ENCODE data around the gene MFSD6.

MFSD6 gene

GRCh38 chr2:190469771-190470170 is 61.6 kb downstream of the MFSD6 start:
- H3K9me3 ChIP-seq (ENCODE audit: control insufficient read depth, low read depth, low read length), result no peaks in the 10 kb centered on the region
- no peaks in the 10 kb centered on the region for H3K4me1 ChIP-seq (ENCODE audit: control insufficient read depth, low read depth, low read length)
- no peak overlapping the region for H3K27ac ChIP-seq (ENCODE audit: low read length)
- no peak overlapping the region for H3K9ac ChIP-seq (ENCODE audit: low read length)
- H3K27me3 ChIP-seq (ENCODE audit: control insufficient read depth, insufficient read depth, low read length), result no peaks in the 10 kb centered on the region
- H3K4me3 ChIP-seq (ENCODE audit: low read length), result no peak overlapping the region
- H3K36me3 ChIP-seq (ENCODE audit: control insufficient read depth, low read depth, low read length), result no peaks in the 10 kb centered on the region

GRCh38 chr2:190470256-190470826 is 62.2 kb downstream of the MFSD6 start:
- Histone ChIP-seq H3K4me1 (ENCODE audit: control insufficient read depth, low read depth, low read length) (no peaks in the 10 kb centered on the region), H3K9ac (ENCODE audit: low read length) (no peak overlapping the region)

GRCh38 chr2:190477661-190478454 is 69.7 kb downstream of the MFSD6 start:
- H3K36me3 ChIP-seq (ENCODE audit: control insufficient read depth, low read depth, low read length), result no peaks in the 10 kb centered on the region
- H3K9ac ChIP-seq (ENCODE audit: low read length), result no peak overlapping the region
- no peaks in the 10 kb centered on the region for H3K27me3 ChIP-seq (ENCODE audit: control insufficient read depth, insufficient read depth, low read length)
- no peak overlapping the region for H3K27ac ChIP-seq (ENCODE audit: low read length)
- no peak overlapping the region for H3K4me3 ChIP-seq (ENCODE audit: low read length)
- H3K9me3 ChIP-seq (ENCODE audit: control insufficient read depth, low read depth, low read length), result no peaks in the 10 kb centered on the region
- H3K4me1 ChIP-seq (ENCODE audit: control insufficient read depth, low read depth, low read length), result no peaks in the 10 kb centered on the region

More at GRCh38 chr2:190470256-190470826, 62.2 kb downstream of the MFSD6 start:
- Histone ChIP-seq H3K27me3 (ENCODE audit: control insufficient read depth, insufficient read depth, low read length) (no peaks in the 10 kb centered on the region), H3K9me3 (ENCODE audit: control insufficient read depth, low read depth, low read length) (no peaks in the 10 kb centered on the region), H3K4me3 (ENCODE audit: low read length) (no peak overlapping the region), H3K27ac (ENCODE audit: low read length) (no peak overlapping the region), H3K36me3 (ENCODE audit: control insufficient read depth, low read depth, low read length) (no peaks in the 10 kb centered on the region)

GRCh38 chr2:190478572-190479195 is 70.5 kb downstream of the MFSD6 start:
- Histone ChIP-seq H3K27ac (ENCODE audit: low read length) (no peak overlapping the region), H3K9me3 (ENCODE audit: control insufficient read depth, low read depth, low read length) (no peaks in the 10 kb centered on the region), H3K36me3 (ENCODE audit: control insufficient read depth, low read depth, low read length) (no peaks in the 10 kb centered on the region), H3K4me3 (ENCODE audit: low read length) (no peak overlapping the region), H3K27me3 (ENCODE audit: control insufficient read depth, insufficient read depth, low read length) (no peaks in the 10 kb centered on the region), H3K9ac (ENCODE audit: low read length) (no peak overlapping the region), H3K4me1 (ENCODE audit: control insufficient read depth, low read depth, low read length) (no peaks in the 10 kb centered on the region)

GRCh38 chr2:190481339-190481738 is 73.2 kb downstream of the MFSD6 start:
- H3K9me3 ChIP-seq (ENCODE audit: control insufficient read depth, low read depth, low read length), result no peaks in the 10 kb centered on the region
- H3K9ac ChIP-seq (ENCODE audit: low read length), result no peak overlapping the region
- H3K36me3 ChIP-seq (ENCODE audit: control insufficient read depth, low read depth, low read length), result no peaks in the 10 kb centered on the region
- no peaks in the 10 kb centered on the region for H3K4me1 ChIP-seq (ENCODE audit: control insufficient read depth, low read depth, low read length)
- no peaks in the 10 kb centered on the region for H3K27me3 ChIP-seq (ENCODE audit: control insufficient read depth, insufficient read depth, low read length)
- H3K27ac ChIP-seq (ENCODE audit: low read length), result no peak overlapping the region
- H3K4me3 ChIP-seq (ENCODE audit: low read length), result no peak overlapping the region

- Histone ChIP-seq H3K36me3 (ENCODE audit: control insufficient read depth, low read depth, low read length) (no peaks in the 10 kb centered on the region), H3K27me3 (ENCODE audit: control insufficient read depth, insufficient read depth, low read length) (no peaks in the 10 kb centered on the region), H3K27ac (ENCODE audit: low read length) (no peak overlapping the region), H3K9ac (ENCODE audit: low read length) (no peak overlapping the region), H3K4me1 (ENCODE audit: control insufficient read depth, low read depth, low read length) (no peaks in the 10 kb centered on the region), H3K4me3 (ENCODE audit: low read length) (no peak overlapping the region), H3K9me3 (ENCODE audit: control insufficient read depth, low read depth, low read length) (no peaks in the 10 kb centered on the region)
Observed at GRCh38 chr2:190482451-190482850, 74.3 kb downstream of the MFSD6 start.

GRCh38 chr2:190486037-190486623 is 78.0 kb downstream of the MFSD6 start:
- Histone ChIP-seq H3K4me3 (ENCODE audit: low read length) (no peak overlapping the region), H3K9me3 (ENCODE audit: control insufficient read depth, low read depth, low read length) (no peaks in the 10 kb centered on the region), H3K9ac (ENCODE audit: low read length) (no peak overlapping the region), H3K27me3 (ENCODE audit: control insufficient read depth, insufficient read depth, low read length) (no peaks in the 10 kb centered on the region), H3K36me3 (ENCODE audit: control insufficient read depth, low read depth, low read length) (no peaks in the 10 kb centered on the region), H3K4me1 (ENCODE audit: control insufficient read depth, low read depth, low read length) (peaks cover 6% of the 10 kb centered on the region), H3K27ac (ENCODE audit: low read length) (no peak overlapping the region)

GRCh38 chr2:190488516-190489233 is 80.5 kb downstream of the MFSD6 start:
- peaks cover 6% of the 10 kb centered on the region for H3K4me1 ChIP-seq (ENCODE audit: control insufficient read depth, low read depth, low read length)
- no peaks in the 10 kb centered on the region for H3K36me3 ChIP-seq (ENCODE audit: control insufficient read depth, low read depth, low read length)
- no peaks in the 10 kb centered on the region for H3K27me3 ChIP-seq (ENCODE audit: control insufficient read depth, insufficient read depth, low read length)
- H3K9me3 ChIP-seq (ENCODE audit: control insufficient read depth, low read depth, low read length), result no peaks in the 10 kb centered on the region
- no peak overlapping the region for H3K9ac ChIP-seq (ENCODE audit: low read length)
- H3K4me3 ChIP-seq (ENCODE audit: low read length), result no peak overlapping the region
- H3K27ac ChIP-seq (ENCODE audit: low read length), result no peak overlapping the region

GRCh38 chr2:190489475-190489874 is 81.3 kb downstream of the MFSD6 start:
- Histone ChIP-seq H3K4me3 (ENCODE audit: low read length) (no peak overlapping the region), H3K9ac (ENCODE audit: low read length) (no peak overlapping the region), H3K4me1 (ENCODE audit: control insufficient read depth, low read depth, low read length) (peaks cover 6% of the 10 kb centered on the region), H3K36me3 (ENCODE audit: control insufficient read depth, low read depth, low read length) (no peaks in the 10 kb centered on the region), H3K27me3 (ENCODE audit: control insufficient read depth, insufficient read depth, low read length) (no peaks in the 10 kb centered on the region), H3K27ac (ENCODE audit: low read length) (no peak overlapping the region), H3K9me3 (ENCODE audit: control insufficient read depth, low read depth, low read length) (no peaks in the 10 kb centered on the region)

- Histone ChIP-seq H3K4me1 (ENCODE audit: control insufficient read depth, low read depth, low read length) (peaks cover 6% of the 10 kb centered on the region), H3K27me3 (ENCODE audit: control insufficient read depth, insufficient read depth, low read length) (no peaks in the 10 kb centered on the region), H3K9ac (ENCODE audit: low read length) (no peak overlapping the region), H3K9me3 (ENCODE audit: control insufficient read depth, low read depth, low read length) (no peaks in the 10 kb centered on the region), H3K36me3 (ENCODE audit: control insufficient read depth, low read depth, low read length) (no peaks in the 10 kb centered on the region), H3K4me3 (ENCODE audit: low read length) (no peak overlapping the region), H3K27ac (ENCODE audit: low read length) (no peak overlapping the region)
Observed at GRCh38 chr2:190490502-190490901, 82.3 kb downstream of the MFSD6 start.

GRCh38 chr2:190493095-190493494 is 84.9 kb downstream of the MFSD6 start:
- no peak overlapping the region for H3K27ac ChIP-seq (ENCODE audit: low read length)
- H3K36me3 ChIP-seq (ENCODE audit: control insufficient read depth, low read depth, low read length), result no peaks in the 10 kb centered on the region
- H3K9me3 ChIP-seq (ENCODE audit: control insufficient read depth, low read depth, low read length), result no peaks in the 10 kb centered on the region
- no peaks in the 10 kb centered on the region for H3K27me3 ChIP-seq (ENCODE audit: control insufficient read depth, insufficient read depth, low read length)
- H3K9ac ChIP-seq (ENCODE audit: low read length), result no peak overlapping the region
- H3K4me3 ChIP-seq (ENCODE audit: low read length), result no peak overlapping the region
- peaks cover 6% of the 10 kb centered on the region for H3K4me1 ChIP-seq (ENCODE audit: control insufficient read depth, low read depth, low read length)

Measured in iPS-18a (cell line).